Measurements from ENCODE around the gene FHDC1.

FHDC1 gene

GRCh38 chr4:152988721-152989553, 52.8 kb downstream of the FHDC1 start:
- DNase-seq: no peak

DNA sequence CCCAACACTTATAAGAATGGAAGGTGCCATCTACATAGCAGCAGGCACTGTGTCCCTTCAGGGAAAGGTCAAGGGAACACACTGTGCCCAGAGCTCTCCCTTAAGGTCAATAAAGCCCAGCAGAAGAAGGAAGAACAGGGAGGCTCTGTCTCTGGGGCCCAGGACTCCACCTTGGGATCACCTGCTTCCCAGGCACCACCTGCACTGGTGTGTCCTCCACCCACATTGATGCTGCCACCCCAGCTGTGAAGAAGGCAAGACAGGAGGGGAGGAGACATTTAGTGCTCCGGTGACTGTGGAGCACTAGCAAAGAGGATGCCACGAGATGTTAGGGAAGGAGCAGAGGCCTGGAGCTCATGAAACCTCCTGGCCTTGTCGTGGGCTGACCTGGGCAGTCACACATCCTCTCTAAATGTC, 53.4 kb downstream of the FHDC1 start:
- no peak for DNase-seq

DNA sequence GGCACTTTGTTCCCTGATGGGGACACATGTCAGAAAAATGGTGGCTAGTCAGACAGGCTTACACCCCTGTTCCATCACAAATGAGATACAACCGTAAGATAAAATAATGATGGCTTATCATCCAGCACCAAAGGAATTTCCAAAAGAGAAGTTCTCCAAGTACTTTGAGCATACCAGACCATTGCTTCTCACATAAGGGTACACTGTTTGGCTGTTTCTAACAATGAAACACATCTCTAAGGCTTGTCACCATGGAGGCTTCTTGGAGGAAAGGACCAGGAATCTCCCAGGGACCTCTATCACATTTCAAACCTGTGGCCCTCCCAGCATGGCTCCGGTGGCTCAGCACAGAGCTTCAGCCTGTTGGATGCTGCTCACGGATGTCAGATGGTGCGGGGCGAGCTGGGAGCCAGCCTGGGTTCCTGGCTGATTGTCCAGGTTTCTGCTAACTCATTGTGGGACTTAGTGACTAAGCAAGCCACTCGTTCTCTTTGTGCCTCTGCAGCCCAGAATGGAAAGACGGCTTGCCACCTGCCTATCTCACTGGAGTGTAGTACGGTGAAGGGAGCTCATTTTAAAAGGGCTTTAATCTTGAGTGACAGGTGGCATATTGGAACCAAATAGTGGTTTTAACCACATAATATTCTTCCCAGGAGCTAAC, 54.5 kb downstream of the FHDC1 start:
- DNase-seq: no peak

DNA sequence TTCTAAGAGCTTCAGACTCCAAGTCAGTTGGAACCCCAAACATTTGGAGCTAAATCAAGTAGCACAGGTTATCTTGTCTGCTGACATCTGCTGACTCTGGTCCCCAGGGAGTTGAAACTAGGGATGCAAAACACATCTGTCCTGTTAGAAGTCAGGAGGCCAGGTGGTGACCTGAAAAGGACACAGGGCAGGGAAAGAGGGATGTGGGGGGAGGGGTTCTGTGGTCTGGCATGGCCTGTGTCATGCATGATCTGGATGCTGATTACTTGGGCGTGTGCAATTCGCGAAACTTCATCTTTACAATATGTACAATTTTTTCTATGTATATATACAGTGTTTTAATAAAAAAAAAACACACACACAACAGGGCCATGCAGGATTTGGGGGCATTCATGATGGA, 55.3 kb downstream of the FHDC1 start:
- no peak for DNase-seq

- no peak for DNase-seq
Measured at GRCh38 chr4:152992027-152992426, 55.9 kb downstream of the FHDC1 start.

DNA sequence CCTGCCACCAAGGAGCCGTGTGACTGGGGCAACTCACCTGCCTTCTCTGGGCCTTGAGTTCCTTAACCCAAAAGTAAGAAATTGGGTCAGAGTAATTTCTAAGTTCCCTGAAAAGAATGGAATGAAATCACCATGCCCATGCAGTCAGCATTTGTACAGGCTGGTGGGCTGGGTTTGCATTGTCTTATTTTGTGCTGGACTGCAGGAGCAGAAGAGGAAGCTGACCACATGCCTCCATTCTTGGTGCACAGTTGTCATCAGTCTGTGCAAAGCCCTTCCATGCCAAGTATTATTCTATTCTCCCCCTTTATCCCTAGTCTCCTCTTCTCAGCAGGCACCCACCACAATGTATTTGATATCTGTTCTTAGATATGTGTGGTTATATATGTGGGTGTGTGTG, 56.3 kb downstream of the FHDC1 start:
- no peak for DNase-seq

GRCh38 chr4:152994038-152994437, 57.9 kb downstream of the FHDC1 start:
- no peak for DNase-seq

GRCh38 chr4:152996111-152996571, 60.0 kb downstream of the FHDC1 start:
- DNase-seq: no peak

DNA sequence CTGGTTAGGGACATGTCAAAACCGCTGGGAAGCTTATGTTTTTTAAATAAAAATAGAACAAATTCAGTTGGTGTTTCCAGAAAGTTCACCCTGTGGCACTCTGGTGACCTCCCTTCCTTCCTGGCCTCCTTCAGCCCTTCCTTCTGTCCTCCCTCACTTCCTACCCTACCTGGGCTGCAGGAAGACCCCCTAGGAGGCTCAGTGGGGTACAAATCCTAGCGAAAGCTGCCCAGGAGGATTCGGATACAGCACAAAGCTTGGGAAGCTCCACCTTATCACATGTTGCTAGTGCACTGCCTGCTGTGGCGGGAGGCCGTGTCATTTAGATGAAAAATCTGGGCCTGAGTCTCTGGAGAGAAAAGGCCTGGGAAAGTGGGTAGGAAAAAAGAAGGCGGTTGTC, 60.5 kb downstream of the FHDC1 start:
- no peak for DNase-seq

DNA sequence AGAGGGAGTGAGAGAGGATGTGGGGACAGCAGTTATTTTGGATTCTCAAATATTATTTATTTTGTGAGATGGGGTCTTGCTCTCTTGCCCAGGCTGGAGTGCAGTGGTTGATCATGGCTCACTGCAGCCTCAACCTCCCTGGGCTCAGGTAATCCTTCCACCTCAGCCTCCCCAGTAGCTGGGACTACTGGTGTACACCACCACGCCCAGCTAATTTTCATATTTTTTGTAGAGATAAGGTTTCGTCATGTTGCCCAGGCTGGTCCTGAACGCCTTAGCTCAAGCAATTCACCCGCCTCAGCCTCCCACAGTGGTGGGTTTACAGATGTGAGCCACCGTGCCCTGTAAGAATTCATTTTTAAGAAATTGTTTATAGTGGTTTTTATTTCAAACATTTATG, 61.2 kb downstream of the FHDC1 start:
- DNase-seq: no peak

- no peak for DNase-seq
Measured at GRCh38 chr4:152997771-152998487, 61.8 kb downstream of the FHDC1 start.

- DNase-seq: no peak
Measured at GRCh38 chr4:152998861-152999260, 62.7 kb downstream of the FHDC1 start.

DNA sequence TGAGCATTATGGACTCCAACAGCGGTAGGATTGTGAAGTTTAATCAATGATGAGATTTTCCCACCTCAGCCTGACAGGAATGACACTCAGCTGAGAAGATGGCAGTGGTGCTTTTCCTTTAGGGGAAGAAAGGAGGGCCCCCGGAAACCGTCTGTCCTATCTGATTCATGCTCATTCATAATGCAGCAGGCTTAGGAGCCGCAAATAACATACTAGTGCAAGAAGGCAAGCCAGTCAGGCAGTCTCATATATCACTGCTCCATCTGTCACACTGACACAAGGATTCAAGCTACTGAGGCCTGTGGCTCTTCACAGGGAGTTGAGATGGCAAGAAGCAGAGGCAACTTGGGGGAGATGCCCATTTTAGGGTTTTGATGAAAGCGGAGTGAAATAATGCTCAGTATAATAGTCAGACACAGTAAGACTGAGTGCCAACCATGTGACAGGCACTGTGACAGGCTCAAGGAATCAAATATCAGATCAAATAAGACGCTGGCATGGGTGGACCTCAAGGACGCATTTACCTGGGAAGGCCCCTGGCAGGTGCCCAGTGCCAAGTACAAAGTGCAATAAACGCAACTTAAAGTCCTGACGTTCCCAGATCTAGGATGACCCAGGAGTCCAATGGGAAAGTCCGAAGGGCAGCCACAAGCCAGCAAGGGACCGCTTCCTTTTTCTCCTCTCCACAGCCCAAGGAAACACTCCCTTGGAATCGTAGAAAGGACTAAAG, 63.4 kb downstream of the FHDC1 start:
- DNase-seq: no peak

- no peak for DNase-seq
Measured at GRCh38 chr4:153000076-153000420, 63.9 kb downstream of the FHDC1 start.

GRCh38 chr4:153001626-153002025, 65.5 kb downstream of the FHDC1 start:
- DNase-seq: no peak

DNA sequence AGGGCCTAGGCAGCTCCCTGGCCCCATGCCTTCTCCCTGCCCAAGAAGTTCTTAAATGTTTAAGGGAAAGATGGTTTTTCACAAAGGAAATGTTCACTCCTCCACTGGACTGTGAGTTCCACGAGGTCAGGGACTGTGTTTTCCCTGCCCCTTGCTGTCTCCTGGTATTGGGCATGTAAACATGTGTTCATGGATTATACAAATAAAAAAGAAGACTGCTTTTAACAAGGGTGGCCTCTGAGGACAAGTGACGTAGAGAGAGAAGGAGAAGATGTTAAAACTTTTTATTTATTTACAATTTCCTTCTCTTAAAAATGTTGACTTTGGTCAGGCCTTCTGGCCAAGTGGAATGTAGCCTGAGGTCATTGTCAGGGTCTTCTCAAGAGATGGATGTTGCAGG, 66.0 kb downstream of the FHDC1 start:
- no peak for DNase-seq

DNA sequence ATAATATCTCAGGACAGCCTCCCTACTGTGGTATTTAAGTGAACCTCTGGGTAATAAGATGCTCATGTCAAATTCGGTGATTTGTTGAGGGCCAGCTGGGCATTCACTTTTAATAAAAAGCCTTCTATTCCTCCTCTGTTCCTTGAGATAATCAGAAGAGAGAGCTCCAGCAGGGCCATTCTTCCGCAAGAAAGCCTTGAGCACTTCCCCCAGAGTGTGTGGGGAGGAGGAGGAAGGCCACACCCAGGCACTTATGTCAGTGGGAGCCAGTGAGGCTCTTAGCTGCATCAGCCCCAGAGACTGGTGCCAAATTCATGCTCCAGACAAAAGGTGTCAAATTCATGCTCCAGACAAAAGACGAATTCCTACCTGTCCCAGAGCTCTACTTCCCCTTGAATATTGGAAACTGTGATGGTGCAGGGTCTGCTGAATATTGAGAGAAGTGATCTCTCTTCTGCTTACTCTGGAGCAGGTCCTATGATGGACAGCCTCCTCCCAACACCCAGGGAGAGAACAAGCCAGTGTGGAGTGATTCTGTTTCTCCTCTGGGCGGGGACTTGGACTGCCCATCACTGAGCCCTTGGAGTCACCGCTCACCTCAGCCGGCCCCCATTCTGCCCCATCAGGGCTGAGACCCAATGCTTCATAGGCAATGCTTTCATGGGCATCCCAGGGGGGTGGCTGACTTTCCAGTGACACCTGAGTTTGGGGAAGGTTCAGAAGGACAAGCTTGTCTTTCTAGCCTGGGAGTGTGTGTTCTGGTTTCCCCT, 68.1 kb downstream of the FHDC1 start:
- no peak for DNase-seq

- no peak for DNase-seq
Measured at GRCh38 chr4:153005899-153006381, 69.8 kb downstream of the FHDC1 start.

DNA sequence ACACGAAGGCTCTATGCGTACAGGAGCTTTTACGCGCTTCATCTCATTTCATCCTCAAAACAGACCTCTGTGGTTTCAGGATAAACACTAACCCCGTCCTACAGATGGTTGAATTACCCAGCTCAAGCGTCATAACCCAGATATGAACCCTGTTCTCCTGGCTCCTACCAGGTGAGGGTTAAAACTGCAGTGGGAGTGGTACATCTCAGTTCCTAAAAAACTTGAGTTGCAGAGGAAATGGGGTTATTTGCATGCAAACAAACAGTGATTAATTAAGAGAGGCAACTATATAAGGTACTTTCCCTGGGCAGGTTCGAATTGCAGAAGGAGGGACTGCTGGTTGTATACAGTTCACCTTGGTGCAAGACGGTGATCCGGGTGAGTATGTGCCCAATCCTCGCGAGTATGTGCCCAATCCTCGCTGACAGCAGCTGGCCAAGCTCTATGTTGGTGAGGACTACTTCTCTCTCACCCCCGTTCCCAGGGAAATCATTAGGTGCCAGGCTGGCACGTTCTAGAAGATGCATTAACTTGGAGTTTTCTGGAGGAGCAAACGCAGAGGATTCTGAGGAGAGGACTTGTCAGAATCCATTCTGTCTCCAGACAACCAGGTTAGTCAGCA, 72.6 kb downstream of the FHDC1 start:
- no peak for DNase-seq

DNA sequence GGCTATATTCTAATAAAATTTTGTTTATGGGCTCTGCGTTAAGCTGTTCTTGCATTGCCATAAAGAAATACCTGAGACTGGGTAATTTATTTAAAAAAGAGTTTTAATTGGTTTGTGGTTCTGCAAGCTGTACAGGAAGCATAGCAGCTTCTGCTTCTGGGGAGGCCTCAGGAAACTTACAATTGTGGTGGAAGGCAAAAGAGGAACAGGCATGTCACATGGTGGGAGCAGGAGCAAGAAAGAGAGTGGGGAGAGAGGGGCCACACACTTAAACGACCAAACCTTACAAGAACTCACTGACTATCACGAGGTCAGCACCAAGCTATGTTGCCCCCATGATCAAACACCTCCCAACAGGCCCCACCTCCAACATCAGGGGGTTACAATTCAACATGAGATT, 74.0 kb downstream of the FHDC1 start:
- no peak for DNase-seq

DNA sequence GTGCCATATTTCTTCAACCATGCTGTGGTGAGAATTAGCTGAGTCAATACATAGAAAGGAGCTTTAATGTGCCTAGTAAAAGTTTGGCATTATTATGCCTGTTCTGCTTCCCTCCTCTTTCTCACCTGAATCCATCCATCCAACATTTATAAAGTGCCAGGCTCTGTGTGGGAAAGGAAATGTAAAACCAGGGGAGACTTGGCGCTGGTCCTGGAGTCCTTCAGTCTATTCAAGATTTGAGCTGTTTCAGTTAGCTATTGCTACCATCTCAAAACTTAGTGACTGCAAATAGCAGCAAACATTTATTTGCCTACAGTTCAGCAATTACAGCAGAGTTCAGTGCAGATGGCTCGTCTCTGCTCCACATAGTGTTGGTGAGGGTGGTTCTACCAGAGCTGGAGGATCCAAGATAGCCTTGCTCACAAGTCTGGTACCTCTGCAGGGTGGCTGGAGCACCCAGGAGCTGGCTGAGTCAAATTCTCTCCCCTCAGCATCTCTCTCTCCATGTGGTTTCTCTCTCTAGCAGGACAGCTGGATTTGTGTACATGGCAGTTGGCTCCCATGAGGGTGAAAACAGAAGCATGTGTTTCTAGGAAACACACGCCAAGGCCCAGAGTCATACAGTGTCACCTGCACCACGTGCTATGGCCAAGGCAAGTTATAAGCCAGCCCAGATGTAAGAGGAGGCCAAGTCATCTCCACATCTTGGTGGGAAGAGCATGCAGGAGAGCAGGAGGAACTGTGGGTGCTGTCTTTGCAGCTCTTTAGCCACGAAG, 77.3 kb downstream of the FHDC1 start:
- DNase-seq: no peak

All from NCI-H187 (cell line).